COLO668 (cell line): ENCODE data around the gene PLSCR2.
"Not testable (repeated sequence)": the region's sequence is repeated elsewhere in the genome, so short reads cannot be mapped to it uniquely, and the experiment has no call there.

Experiments used
- DNase-seq: peaks from one replicate; lab custom pipeline; 2025; ENCODE audit not compliant: unreplicated experiment; lab: John Stamatoyannopoulos, UW

PLSCR2 gene

GRCh38 chr3:146491303-146491702 is 21.9 kb upstream of the PLSCR2 start:
- no peak for DNase-seq

GRCh38 chr3:146485297-146485696 is 15.9 kb upstream of the PLSCR2 start:
- DNase-seq = no peak

GRCh38 chr3:146476094-146476740 is 6.9 kb upstream of the PLSCR2 start:
- DNase-seq = no peak

- not testable (repeated sequence) for DNase-seq
Measured at GRCh38 chr3:146474976-146475375, 5.6 kb upstream of the PLSCR2 start.

GRCh38 chr3:146473726-146474125 is 4.4 kb upstream of the PLSCR2 start:
- no peak for DNase-seq

- DNase-seq = no peak
Measured at GRCh38 chr3:146472611-146473010, 3.2 kb upstream of the PLSCR2 start.

GRCh38 chr3:146471012-146471411 is 1.7 kb upstream of the PLSCR2 start:
- DNase-seq = no peak

- peak; percentile 9 for DNase-seq
Measured at GRCh38 chr3:146470425-146470990, 1.1 kb upstream of the PLSCR2 start.

GRCh38 chr3:146468671-146469149 is 651 bp downstream of the PLSCR2 start:
- DNase-seq = no peak

GRCh38 chr3:146468234-146468633 is 1.1 kb downstream of the PLSCR2 start:
- no peak for DNase-seq

- DNase-seq = no peak
Measured at GRCh38 chr3:146466604-146467003, 2.8 kb downstream of the PLSCR2 start.

GRCh38 chr3:146465693-146466465 is 3.5 kb downstream of the PLSCR2 start:
- DNase-seq = no peak

GRCh38 chr3:146464783-146465182 is 4.6 kb downstream of the PLSCR2 start:
- DNase-seq = no peak

GRCh38 chr3:146464005-146464595 is 5.3 kb downstream of the PLSCR2 start:
- DNase-seq = no peak

GRCh38 chr3:146454796-146455195 is 14.6 kb downstream of the PLSCR2 start:
- DNase-seq = no peak

- no peak for DNase-seq
Measured at GRCh38 chr3:146449613-146450012, 19.7 kb downstream of the PLSCR2 start.

GRCh38 chr3:146449076-146449475 is 20.3 kb downstream of the PLSCR2 start:
- DNase-seq = no peak

GRCh38 chr3:146446026-146446425 is 23.3 kb downstream of the PLSCR2 start:
- no peak for DNase-seq

GRCh38 chr3:146440310-146440709 is 29.1 kb downstream of the PLSCR2 start:
- DNase-seq = not testable (repeated sequence)

- DNase-seq = no peak
Measured at GRCh38 chr3:146432066-146432465, 37.3 kb downstream of the PLSCR2 start.

GRCh38 chr3:146431240-146431639 is 38.1 kb downstream of the PLSCR2 start:
- DNase-seq = no peak

GRCh38 chr3:146425341-146425740 is 44.0 kb downstream of the PLSCR2 start:
- no peak for DNase-seq
